Smooth muscle cell (in vitro differentiated cells): ENCODE results near the gene IQCM. TPM values are rescaled to one million over a fixed set of nuclear protein-coding genes. Genes with fewer than 3 reads are reported as not detected.

Source experiments
- DNase-seq: peaks from one replicate; lab custom pipeline; 2025; ENCODE audit not compliant: unreplicated experiment; lab: John Stamatoyannopoulos, UW
- H2AFZ ChIP-seq: fragments of 200-600 bp; sonication (generic); 2 replicates; pipeline ENCODE4 v1.6.0; 2016; ENCODE audit warnings: antibody characterized with exemption, low read depth, mild to moderate bottlenecking
- H3F3A ChIP-seq: fragments of 200-600 bp; sonication (generic); 2 replicates; pipeline ENCODE4 v1.6.0; 2017; ENCODE audit warnings: antibody characterized with exemption, low read depth
- H3K27ac ChIP-seq: fragments of 200-600 bp; sonication (generic); 2 replicates; pipeline ENCODE4 v1.5.1; 2016; ENCODE audit warnings: low read depth, mild to moderate bottlenecking
- H3K27me3 ChIP-seq: fragments of 200-600 bp; sonication (generic); 2 replicates; pipeline ENCODE4 v1.6.1; 2016; ENCODE audit warnings: low read depth, mild to moderate bottlenecking
- H3K36me3 ChIP-seq: fragments of 200-600 bp; sonication (generic); 2 replicates; pipeline ENCODE4 v1.5.1; 2016; ENCODE audit warnings: low read depth
- H3K4me1 ChIP-seq: fragments of 200-600 bp; sonication (generic); 2 replicates; pipeline ENCODE4 v1.5.1; 2016; ENCODE audit warnings: low read depth
- H3K4me2 ChIP-seq: fragments of 200-600 bp; sonication (generic); 2 replicates; pipeline ENCODE4 v1.6.0; 2016; ENCODE audit warnings: mild to moderate bottlenecking
- H3K4me3 ChIP-seq: fragments of 200-600 bp; sonication (generic); 2 replicates; pipeline ENCODE4 v1.5.1; 2016; ENCODE audit warnings: mild to moderate bottlenecking
- H3K79me2 ChIP-seq: fragments of 200-600 bp; sonication (generic); 2 replicates; pipeline ENCODE4 v1.6.0; 2016; ENCODE audit warnings: low read depth, mild to moderate bottlenecking
- H3K9ac ChIP-seq: fragments of 200-600 bp; sonication (generic); 2 replicates; pipeline ENCODE4 v1.6.0; 2016; ENCODE audit warnings: low read depth
- H3K9me3 ChIP-seq: fragments of 200-600 bp; sonication (generic); replicated peaks from 2 replicates; pipeline ENCODE4 v1.5.1; 2016; ENCODE audit warnings: low read depth
- H4K20me1 ChIP-seq: fragments of 200-600 bp; sonication (generic); 2 replicates; pipeline ENCODE4 v1.6.0; 2016; ENCODE audit warnings: low read depth
- WGBS: methylation state at CpG from one replicate; pipeline ENCODE4 v1.1.7; 2016; ENCODE audit warnings: low lambda C conversion rate; 5-methylcytosine and 5-hydroxymethylcytosine counted together
- polyA plus RNA-seq: library from polyadenylated mRNA; unstranded; fragments of >200 nt; fragmentation: Nextera tagmentation; extraction: Ambion mirVana; gene quantifications from 2 replicates; pipeline ENCODE4 v1.2.1, GENCODE V29; 2016
- total RNA-seq: library from RNA; depleted of rRNA; stranded (reverse); fragments of >200 nt; gene quantifications from 2 replicates; pipeline ENCODE4 v1.2.3, GENCODE V29; 2014
- TF ChIP-seq, protein P1 (sequence below): fragments of 200-600 bp; sonication (generic); IDR thresholded peaks from 2 replicates; pipeline ENCODE4 v1.5.1; 2017; ENCODE audit warnings: borderline replicate concordance, mild to moderate bottlenecking, antibody characterized with exemption; ENCODE audit not compliant: insufficient read depth, poor library complexity, severe bottlenecking

Gene IQCM
- total and polyA plus RNA-seq, 2 experiments from 2014 or later: not detected

DNA sequence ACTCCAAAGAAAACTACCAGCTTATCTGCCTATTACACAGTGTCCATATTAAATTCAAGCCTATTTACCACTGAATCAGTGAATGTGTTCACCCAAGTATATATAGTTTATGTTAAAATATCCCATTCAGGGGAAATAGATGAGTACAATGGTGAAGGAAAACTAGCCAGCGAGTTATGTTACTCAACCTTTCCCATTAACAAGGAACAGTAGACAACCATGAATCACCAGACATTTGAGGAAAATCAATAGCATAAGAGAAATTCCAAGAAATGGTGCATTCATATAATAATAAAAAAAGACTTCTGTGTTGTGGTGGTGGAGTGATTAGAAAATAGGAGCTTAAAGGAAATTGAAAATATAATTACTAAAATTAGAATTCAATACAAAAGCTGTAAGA, 21.3 kb downstream of the IQCM start:
- Histone ChIP-seq H3K36me3 (no peaks in the 10 kb centered on the region), H3K79me2 (no peaks in the 10 kb centered on the region), H3K4me3 (no peak overlapping the region), H3K9me3 (no peaks in the 10 kb centered on the region), H3F3A (no peaks in the 10 kb centered on the region), H3K27me3 (no peaks in the 10 kb centered on the region), H2AFZ (no peak overlapping the region), H3K9ac (no peak overlapping the region), H3K4me2 (no peak overlapping the region), H4K20me1 (no peaks in the 10 kb centered on the region), H3K4me1 (no peaks in the 10 kb centered on the region), H3K27ac (no peak overlapping the region)
- TF ChIP-seq, protein P1, sequence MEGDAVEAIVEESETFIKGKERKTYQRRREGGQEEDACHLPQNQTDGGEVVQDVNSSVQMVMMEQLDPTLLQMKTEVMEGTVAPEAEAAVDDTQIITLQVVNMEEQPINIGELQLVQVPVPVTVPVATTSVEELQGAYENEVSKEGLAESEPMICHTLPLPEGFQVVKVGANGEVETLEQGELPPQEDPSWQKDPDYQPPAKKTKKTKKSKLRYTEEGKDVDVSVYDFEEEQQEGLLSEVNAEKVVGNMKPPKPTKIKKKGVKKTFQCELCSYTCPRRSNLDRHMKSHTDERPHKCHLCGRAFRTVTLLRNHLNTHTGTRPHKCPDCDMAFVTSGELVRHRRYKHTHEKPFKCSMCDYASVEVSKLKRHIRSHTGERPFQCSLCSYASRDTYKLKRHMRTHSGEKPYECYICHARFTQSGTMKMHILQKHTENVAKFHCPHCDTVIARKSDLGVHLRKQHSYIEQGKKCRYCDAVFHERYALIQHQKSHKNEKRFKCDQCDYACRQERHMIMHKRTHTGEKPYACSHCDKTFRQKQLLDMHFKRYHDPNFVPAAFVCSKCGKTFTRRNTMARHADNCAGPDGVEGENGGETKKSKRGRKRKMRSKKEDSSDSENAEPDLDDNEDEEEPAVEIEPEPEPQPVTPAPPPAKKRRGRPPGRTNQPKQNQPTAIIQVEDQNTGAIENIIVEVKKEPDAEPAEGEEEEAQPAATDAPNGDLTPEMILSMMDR: no peak
- no peak for DNase-seq
- 83% methylated on average over 1 of the region's 1 CpG for WGBS

GRCh38 chr4:149793459-149793858, 22.2 kb downstream of the IQCM start:
- H4K20me1 ChIP-seq: no peaks in the 10 kb centered on the region
- H3K9ac ChIP-seq: no peak overlapping the region
- H3K27ac ChIP-seq: no peak overlapping the region
- DNase-seq: no peak
- no peaks in the 10 kb centered on the region for H3K27me3 ChIP-seq
- H3K9me3 ChIP-seq: no peaks in the 10 kb centered on the region
- H3K36me3 ChIP-seq: no peaks in the 10 kb centered on the region
- TF ChIP-seq, protein P1: no peak
- no peaks in the 10 kb centered on the region for H3K4me1 ChIP-seq
- H3K4me3 ChIP-seq: no peak overlapping the region
- H2AFZ ChIP-seq: no peak overlapping the region
- no peak overlapping the region for H3K4me2 ChIP-seq
- H3F3A ChIP-seq: no peaks in the 10 kb centered on the region
- no peaks in the 10 kb centered on the region for H3K79me2 ChIP-seq

GRCh38 chr4:149791851-149792250, 23.8 kb downstream of the IQCM start:
- Histone ChIP-seq H3F3A (no peaks in the 10 kb centered on the region), H3K36me3 (no peaks in the 10 kb centered on the region), H3K4me1 (no peaks in the 10 kb centered on the region), H3K4me2 (no peak overlapping the region), H2AFZ (no peak overlapping the region), H3K9ac (no peak overlapping the region), H3K4me3 (no peak overlapping the region), H3K9me3 (no peaks in the 10 kb centered on the region), H3K27me3 (no peaks in the 10 kb centered on the region), H3K27ac (no peak overlapping the region), H3K79me2 (no peaks in the 10 kb centered on the region), H4K20me1 (no peaks in the 10 kb centered on the region)
- no peak for DNase-seq
- TF ChIP-seq, protein P1: no peak
- 89% methylated on average over 1 of the region's 1 CpG for WGBS

DNA sequence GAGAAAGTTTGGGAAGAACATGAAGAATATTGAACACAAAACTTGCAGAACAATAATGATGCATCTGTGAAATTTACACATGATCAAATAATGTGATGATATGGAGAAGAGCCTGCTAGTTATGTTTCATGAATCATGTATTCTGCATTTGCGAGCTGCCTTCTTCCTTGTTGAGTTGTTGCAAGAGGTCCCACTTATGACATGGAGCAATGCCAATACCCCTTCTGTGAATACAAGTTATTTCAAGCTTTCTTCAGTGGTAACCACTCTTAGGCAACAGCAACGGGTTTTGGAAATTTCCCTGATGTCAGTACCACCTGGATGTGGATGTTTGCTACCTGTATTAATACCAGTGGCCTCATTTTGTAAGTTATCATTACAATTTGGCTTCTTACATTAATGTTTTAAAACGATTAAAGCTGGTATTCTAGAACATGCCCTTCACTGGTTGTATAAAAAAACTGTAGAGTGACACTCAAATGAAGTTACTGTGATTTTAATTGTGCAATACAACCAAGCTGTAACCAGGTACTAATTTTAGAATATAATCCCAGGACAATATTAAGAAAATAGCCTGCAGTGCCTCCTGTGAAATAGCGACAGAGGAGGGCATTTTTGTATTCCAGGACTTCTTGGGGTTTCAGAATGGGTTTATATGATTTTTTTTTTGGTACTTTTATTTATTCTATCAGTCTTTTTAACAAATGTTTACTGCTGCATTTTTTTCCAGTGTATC, 25.3 kb downstream of the IQCM start:
- Histone ChIP-seq H3K9me3 (no peaks in the 10 kb centered on the region), H3K36me3 (no peaks in the 10 kb centered on the region), H3K27me3 (no peaks in the 10 kb centered on the region), H3K9ac (no peak overlapping the region), H3K27ac (no peak overlapping the region), H3F3A (no peaks in the 10 kb centered on the region), H4K20me1 (no peaks in the 10 kb centered on the region), H2AFZ (no peak overlapping the region), H3K4me1 (no peaks in the 10 kb centered on the region), H3K4me2 (no peak overlapping the region), H3K79me2 (no peaks in the 10 kb centered on the region), H3K4me3 (no peak overlapping the region)
- DNase-seq: no peak
- WGBS: 77% methylated on average over 4 of the region's 4 CpGs
- TF ChIP-seq, protein P1: no peak
